GM21717 (cell line): Measurements from ENCODE around the gene FAM124A.

Experiments used
- ATAC-seq: cut with Tn5 transposase; IDR thresholded peaks from one replicate; pipeline ENCODE4 v1.9.1; 2021; ENCODE audit warnings: mild to moderate bottlenecking, moderate library complexity; ENCODE audit not compliant: unreplicated experiment

Gene FAM124A, protein sequence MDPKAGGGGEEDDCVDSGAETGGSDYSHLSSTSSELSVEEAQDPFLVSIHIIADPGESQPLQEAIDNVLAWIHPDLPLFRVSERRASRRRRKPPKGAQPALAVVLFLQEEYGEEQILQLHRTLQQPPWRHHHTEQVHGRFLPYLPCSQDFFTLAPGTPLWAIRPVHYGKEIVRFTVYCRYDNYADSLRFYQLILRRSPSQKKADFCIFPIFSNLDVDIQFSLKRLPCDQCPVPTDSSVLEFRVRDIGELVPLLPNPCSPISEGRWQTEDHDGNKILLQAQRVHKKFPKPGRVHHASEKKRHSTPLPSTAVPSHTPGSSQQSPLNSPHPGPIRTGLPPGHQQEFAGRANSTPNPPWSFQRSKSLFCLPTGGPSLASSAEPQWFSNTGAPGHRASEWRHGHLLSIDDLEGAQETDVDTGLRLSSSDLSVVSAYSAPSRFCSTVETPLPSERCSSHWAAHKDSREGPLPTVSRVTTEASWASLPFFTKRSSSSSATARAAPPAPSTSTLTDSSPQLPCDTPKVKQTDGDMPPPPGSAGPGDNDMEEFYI

GRCh38 chr13:51222037-51222685, at the start of gene FAM124A:
Gene FAM124A (plus strand): TSS chr13:51222398. CDS start chr13:51222502, 104 bp downstream.
- ATAC-seq, result no peak

DNA sequence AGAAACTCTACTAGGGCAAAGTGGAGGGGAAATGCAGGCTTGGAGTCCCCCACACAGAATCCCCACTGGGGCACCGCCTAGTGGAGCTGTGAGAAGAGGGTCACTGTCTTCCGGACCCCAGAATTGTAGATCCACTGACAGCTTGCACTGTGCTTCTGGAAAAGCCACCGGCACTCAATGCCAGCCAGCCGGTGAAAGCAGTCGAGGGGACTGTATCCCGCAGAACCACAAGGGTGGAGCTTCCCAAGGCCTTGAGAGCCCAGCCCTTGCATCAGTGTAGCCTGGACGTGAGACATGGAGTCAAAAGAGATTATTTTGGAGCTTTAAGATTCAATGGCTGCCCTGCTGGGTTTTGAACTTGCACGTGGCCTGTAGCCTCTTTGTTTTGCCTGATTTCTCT, 47.2 kb upstream of the FAM124A start:
- ATAC-seq, result no peak

GRCh38 chr13:51175639-51176038, 46.6 kb upstream of the FAM124A start:
- no peak for ATAC-seq

GRCh38 chr13:51177188-51177587, 45.0 kb upstream of the FAM124A start:
- ATAC-seq, result no peak

GRCh38 chr13:51178456-51179074, 43.6 kb upstream of the FAM124A start:
- ATAC-seq, result no peak

- no peak for ATAC-seq
Measured at GRCh38 chr13:51179432-51179971, 42.7 kb upstream of the FAM124A start.

- ATAC-seq, result no peak
Measured at GRCh38 chr13:51180853-51181511, 41.2 kb upstream of the FAM124A start.

GRCh38 chr13:51181786-51182383, 40.3 kb upstream of the FAM124A start:
- ATAC-seq, result no peak

GRCh38 chr13:51191743-51192142, 30.5 kb upstream of the FAM124A start:
- ATAC-seq, result no peak

DNA sequence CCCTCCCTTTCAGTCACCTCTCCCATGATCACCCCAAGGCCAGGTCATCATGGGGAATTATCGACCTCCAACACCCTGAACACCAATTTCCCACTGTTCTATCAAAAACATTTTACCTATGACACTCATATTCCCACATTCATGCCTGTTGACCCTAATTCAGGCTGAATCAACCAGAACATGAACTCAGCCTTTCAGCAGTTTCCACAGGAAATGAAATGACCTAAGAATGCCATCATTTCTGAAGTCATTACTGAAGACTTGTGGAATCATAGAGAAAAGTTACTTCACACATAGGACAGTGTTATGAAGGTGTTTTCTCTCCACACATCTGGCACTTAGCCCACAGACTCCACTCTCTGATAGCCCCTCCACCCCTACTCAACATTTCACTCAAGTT, 29.9 kb upstream of the FAM124A start:
- ATAC-seq, result no peak

GRCh38 chr13:51193387-51193786, 28.8 kb upstream of the FAM124A start:
- ATAC-seq, result no peak

DNA sequence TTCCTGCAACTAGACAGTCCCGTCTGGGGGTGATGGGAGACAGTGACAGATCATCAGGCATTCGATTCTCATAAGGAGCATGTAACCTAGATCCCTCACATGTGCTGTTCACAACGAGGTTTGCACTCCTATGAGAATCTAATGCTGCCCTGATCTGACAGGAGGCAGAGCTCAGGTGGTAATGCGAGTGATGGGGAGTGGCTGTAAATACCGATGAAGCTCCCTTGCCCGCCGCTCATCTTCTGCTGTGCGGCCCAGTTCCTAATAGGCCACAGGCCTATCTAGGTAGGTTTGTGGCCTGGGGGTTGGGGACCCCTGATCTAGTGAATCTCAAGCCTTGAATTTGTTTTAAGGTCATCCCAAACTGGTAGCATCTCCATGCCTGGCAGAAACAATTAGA, 27.3 kb upstream of the FAM124A start:
- no peak for ATAC-seq

- no peak for ATAC-seq
Measured at GRCh38 chr13:51201886-51202285, 20.3 kb upstream of the FAM124A start.

DNA sequence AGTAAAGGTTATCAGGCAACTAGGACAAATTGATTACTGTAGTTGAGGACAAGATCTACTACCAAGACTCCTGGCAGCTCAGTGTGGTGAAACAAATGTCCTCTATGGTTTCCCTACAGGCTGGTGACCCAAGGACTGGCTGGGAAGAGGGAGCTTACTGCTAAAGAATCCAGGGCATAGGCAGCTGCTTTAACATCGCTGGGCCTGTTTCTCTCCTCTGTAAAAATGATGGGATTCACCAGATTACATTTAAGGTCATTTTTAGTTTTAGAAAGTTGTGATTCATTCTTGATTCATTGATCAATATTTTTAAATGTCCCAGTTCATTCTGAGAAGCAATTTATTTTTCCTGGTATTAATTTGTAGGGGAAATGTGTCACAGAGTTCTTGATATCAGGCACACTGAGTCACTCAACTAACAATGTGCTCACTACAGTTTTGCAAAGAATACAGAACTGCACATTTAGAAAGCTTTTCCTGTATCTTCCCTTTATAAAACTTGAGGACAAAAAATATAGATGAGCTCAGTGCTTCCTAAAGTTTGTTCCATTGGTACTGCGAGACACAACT, 19.6 kb upstream of the FAM124A start:
- no peak for ATAC-seq

GRCh38 chr13:51206584-51206983, 15.6 kb upstream of the FAM124A start:
- no peak for ATAC-seq

GRCh38 chr13:51207881-51208280, 14.3 kb upstream of the FAM124A start:
- ATAC-seq, result no peak

- ATAC-seq, result no peak
Measured at GRCh38 chr13:51208716-51209115, 13.5 kb upstream of the FAM124A start.

DNA sequence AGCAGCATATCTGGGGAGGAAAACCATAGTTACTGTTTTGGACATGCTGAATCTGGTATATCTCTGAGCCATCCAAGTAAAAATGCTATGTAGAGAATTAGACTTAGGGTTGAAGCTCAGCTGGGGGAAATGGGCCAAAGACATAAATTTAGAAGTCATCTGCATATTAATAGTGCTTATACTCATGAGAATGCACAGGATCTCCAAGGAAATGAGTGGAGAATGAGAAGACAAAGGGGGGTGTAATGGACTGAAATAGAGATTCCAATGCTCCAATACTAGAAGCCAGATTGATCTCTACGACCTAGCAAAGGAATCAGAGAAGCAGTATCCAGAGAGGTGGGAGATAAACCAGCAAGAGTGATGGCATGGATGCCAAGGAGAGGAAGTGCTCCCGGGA, 10.3 kb upstream of the FAM124A start:
- no peak for ATAC-seq

GRCh38 chr13:51212758-51213157, 9.4 kb upstream of the FAM124A start:
- no peak for ATAC-seq

- no peak for ATAC-seq
Measured at GRCh38 chr13:51213173-51213728, 8.9 kb upstream of the FAM124A start.
